Measurements from ENCODE around the gene ZNF723.
"Not testable (repeated sequence)": the region's sequence is repeated elsewhere in the genome, so short reads cannot be mapped to it uniquely, and the experiment has no call there.

Gene ZNF723

DNA sequence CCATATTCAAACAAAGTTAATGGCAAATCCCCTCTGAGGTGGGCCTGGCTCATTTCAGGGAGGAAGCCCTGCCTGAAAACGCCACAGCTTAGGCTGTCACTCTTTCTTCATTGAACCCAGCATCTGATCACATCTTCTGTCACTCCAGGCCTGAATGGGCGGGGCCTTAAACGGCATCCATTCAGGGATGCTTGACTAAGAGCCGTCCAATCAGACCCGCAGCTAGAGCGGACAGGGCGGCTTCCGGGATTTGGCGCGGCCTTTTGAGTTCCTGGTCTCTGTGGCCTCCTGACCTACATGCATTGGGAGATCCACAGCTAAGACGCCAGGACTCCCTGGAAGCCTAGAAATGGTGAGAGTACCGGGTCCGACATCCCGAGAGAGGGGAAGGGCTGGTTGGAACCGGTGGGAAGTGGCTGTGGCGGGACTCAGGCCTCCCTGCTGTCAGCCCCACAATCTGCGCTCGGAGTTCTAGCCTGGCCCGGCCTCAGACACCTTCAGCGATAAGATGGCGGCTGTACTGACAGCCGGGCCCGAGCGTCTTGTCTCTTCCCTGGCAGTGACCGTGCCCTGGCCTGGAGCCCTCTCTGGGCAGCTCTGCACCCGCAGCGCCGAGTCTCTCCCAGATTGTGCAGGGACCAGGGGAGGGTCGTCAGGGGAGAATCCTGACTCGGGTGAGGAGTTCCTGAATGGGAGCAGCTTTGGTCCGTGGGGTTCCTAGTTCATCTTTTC, at the start of gene ZNF723:
ZNF723 (plus strand) TSS at position 261 of the 732 bp plus-strand sequence; CDS start at position 350, 89 bp downstream.
- no peak for DNase-seq

DNA sequence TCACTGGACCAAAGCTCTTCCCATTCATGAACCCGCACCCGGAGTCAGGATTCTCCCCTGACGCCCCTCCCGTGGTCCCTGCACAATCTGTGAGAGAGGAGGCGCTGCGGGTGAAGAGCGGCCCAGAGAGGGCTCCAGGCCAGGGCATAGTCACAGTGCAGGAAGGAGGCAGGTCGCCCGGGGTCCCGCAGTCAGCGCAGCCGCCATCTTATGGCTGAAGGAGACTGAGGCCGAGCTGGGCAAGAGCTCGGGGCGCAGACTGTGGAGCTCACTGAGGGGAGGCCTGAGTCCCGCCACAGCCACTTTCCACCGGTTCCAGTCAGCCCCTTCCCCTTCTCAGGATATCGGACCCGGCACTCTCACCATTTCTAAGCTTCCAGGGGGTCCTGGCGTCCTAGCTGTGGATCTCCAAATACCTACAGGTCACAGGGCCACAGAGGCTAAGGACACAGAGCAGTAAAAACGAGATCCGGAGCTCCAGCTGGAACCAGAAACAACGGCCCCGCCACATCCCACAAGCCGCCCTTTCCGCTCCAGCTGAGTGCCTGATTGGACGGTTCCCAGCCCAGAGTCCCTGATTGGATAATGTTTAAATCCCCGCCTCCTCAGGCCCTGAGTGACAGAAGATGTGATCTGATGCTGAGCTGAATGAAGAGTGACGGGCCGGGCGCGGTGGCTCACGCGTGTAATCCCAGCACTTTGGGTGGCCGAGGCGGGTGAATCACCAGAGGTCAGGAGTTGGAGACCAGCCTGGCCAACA, 48.3 kb upstream of the ZNF723 start, which contains the start of gene ZNF99:
ZNF99 (minus strand) TSS at position 501 of the 760 bp plus-strand sequence; CDS start at position 366, 135 bp downstream.
- peak in 1 of 2 experiments; percentile 0 for DNase-seq

DNA sequence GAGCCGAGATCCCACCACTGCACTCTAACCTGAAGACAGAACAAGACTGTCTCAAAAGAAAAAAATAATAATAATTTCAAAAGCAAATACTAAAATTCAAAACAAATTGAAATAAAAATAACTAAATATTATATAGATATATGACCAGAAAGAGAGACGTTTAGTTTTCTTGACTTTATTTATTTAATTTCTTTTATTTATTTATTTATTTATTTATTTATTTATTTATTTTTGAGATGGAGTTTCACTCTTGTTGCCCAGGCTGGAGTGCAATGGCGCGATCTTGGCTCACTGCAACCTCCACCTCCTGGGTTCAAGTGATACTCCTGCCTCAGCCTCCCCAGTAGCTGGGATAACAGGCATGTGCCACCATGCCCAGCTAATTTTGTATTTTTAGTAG, 39.2 kb upstream of the ZNF723 start:
- not testable (repeated sequence) for DNase-seq

GRCh38 chr19:22797040-22797439, 35.1 kb upstream of the ZNF723 start:
- no peak for DNase-seq

DNA sequence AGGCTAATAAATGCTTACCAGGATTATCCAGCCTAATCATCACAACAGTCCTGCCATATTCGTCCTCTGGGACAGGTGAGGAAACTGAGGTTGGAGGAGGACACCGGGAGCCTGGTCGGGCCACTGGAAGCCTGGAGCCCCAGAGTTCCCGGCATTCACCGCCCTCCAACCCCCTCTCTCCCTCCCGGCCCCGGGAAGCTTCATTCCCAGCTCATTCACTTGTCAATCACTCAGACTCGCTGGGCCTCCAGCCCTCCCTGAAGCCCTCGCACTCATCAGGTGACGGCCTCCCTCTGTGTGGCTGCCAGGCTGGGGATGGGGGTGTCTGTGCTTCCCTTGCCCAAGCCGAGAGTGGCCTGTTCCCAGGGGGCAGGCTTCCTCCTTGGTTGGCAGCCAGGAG, 25.7 kb upstream of the ZNF723 start:
- no peak for DNase-seq

DNA sequence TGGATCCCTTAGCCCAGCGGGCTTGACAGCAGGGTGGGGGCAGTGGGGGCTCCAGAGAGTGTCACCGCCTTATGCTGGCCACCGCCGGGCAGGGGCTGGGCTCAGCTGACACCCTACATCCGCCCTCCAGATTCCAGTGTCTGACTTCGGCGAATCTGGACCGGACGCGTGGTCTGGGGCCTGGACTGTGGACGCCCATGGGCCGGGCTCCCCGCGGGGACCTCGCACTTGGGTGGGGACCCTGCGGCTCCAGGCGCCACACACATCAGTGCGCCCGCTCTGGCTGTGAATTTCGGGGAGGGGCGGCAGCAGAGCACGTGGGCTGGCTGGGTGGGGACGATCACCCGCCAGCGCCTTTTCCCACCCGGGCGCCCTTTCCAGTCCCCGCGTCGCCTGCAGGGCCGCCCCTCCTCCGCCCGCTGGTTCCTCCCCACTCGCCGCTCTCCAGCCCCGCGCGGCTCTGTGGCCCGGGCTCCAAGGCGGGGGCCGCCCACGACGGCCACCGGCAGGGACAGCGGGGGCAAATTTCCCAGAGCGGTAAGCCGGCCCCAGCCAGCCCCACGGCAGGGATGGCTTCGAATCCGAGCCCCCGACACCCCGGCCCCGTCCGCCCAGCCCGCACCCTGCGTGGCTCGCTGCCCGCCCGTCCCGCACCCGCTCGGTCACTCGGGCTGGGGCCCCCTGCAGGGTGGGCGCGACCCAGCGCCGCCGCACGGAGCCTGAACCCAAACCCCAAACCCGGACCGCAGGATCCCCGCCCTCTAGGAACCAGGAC, 24.8 kb upstream of the ZNF723 start:
- no peak for DNase-seq

- no peak for DNase-seq
Measured at GRCh38 chr19:22814124-22814523, 18.0 kb upstream of the ZNF723 start.

- DNase-seq, result no peak
Measured at GRCh38 chr19:22831211-22831610, 880 bp upstream of the ZNF723 start.

DNA sequence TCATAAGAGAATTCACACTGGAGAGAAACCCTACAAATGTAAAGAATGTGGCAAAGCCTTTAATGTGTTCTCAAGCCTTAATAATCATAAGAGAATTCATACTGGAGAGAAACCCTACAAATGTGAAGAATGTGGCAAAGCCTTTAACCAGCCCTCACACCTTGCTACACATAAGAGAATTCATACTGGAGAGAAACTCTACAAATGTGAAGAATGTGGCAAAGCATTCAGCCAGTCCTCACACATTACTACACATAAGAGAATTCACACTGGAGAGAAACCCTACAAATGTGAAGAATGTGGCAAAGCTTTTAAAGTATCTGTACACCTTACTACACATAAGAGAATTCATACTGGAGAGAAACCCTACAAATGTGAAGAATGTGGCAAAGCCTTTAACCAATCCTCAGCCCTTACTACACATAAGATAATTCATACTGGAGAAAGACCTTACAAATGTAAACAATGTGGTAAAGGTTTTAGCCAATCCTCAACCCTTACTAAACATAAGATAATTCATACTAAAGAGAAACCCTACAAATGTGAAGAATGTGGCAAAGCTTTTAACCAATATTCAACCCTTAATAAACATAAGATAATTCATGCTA, 25.7 kb downstream of the ZNF723 start:
- DNase-seq, result not testable (repeated sequence)

DNA sequence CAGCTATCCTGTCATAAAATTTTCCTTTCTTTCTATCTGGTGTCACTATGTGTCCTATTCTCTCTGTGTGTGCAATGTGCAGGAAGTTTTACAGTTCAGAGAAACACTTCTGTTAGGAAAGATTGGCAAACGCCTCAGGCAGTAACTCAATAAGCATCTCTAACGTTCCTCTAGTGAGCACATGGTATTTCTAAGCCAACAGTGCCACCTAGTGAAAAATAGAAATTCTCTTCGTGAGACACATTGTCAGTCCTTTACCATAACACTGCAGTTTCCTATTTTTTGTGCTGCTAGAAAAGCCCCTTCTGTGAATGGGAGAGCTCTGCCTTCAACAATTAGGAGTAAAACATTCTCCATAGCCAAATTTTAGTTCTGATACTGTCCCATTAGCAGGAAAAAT, 50.7 kb downstream of the ZNF723 start:
- DNase-seq, result no peak

- no peak for DNase-seq
Measured at GRCh38 chr19:22893855-22894270, 61.8 kb downstream of the ZNF723 start.

DNA sequence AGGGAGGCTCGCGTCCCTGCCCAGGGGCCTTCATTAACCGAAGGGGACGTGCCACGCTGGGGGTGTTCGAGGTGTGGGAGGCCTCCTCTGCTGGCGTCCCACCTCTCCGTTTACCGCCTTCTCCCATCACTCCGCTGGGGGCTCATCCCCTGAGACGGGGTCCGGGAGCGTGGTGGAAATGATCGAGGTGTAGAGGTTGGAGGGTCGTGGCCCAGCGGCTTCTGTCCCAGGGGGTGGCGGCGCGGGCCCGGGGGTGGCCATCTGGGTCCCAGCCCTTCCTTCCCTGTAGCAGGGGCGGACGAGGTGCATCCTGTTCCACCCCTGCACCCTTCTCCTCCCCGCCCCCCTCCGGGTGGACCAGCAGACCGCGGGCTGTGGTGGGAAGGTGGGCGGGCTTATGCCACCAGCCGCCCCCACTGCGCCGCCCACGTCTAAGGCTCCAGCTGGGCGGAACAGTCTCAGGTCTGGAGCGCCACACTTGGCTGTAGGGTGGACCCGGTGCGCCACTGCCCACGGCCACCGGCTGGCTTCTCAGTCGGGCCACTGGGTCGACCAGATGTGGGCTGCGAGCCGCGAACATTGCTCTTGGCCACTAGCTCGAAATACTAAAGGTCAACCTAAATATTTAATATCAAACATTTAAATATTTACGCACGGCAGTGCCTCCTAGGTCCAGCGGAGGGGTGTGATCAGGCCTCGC, 69.5 kb downstream of the ZNF723 start:
- DNase-seq, result no peak
